NCI-H1048 (cell line): ENCODE measurements around the gene IL10RB.

Experiments
- DNase-seq: peaks from one replicate; lab custom pipeline; 2025; lab: John Stamatoyannopoulos, UW

The IL10RB gene

DNA sequence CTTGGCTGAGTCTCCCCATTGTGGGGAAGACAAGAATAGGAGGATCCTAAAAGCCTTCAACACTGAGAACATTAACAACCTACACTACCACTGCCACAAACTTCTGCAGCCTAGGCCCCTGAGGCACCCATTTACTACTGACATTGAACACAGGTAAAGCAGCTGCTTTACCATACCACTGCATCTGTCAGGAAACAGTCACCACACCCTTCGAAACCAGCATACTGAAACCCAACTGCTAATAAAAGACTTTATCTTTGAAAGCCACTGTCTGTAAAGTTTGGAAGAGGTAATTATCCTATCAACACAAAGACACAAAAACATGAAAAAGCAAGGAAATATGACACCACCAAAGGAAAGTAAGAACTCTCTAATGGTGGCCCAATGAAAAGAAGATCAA, 66.0 kb downstream of the IL10RB start:
- DNase-seq: no peak

DNA sequence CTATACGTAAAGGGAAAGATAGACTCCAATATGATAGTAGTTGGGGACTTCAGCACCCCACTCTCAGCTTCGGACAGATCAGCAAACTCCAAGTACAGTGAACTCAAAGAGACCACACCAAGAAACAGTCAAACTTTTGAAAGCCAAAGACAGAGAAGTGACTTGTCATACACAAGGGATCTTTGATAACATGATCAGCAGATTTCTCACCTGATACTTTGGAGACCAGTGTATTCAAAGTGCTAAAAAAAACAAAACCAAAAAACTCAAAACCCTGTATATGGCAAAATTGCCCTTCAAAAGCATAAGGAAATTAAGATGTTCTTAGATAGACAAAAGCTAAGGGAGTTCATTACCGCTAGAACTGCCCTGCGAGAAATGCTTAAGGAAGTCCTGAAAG, 68.0 kb downstream of the IL10RB start:
- no peak for DNase-seq

DNA sequence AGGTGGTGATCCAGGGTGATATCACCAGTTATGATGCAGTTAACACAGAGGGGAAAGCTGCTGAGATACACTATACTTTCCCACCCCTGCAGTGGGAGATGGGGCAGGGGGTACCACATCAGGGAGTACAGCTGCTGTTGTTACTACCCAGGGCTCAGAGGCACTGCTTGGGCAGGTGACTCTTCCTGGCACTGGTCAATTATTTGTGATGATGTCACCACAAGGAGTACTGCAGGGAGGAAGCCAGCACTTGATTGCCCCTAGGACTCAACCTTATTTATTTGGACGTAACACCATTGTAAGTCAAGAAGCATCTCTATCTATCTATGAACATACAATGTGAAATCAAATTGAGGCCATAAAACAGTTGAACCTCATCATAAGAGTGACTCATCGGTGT, 68.7 kb downstream of the IL10RB start:
- no peak for DNase-seq

DNA sequence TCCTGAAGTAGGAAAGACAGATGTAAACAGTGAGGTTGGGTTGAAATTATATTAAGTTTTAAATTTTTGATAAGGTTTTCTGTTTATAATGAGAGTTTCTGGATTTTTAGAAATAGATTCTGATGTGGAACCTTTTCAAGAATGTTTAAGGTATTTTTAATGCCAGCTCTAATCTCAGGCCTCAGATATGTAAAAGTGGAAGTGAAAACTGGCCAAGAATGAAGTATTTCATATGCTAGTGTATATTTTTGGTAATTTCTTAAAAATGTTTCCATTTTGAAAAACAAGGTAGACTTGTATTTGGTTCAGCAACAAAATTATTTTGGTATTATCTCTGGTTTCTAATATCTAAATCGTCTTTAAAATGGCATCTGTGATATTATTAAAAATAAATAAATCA, 73.0 kb downstream of the IL10RB start:
- no peak for DNase-seq

DNA sequence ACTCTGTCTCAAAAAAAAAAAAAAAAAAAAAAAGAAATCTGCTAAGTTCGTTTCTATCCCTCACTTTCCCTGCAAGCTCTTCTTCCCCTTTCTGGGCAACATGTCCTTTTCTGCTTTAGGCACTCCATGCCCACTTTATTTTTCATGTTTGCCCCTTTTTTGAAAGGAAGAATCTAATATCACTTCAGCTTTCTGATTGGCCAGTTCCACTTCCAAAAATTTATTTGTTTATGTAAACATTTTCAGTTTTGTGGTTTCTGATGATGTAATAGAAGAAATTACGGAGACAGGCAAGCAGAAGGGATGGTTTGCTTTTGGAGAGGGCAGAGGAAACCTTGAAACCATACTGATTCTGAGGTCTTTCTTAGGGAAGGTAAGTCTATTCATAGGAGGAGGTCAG, 73.8 kb downstream of the IL10RB start:
- no peak for DNase-seq

DNA sequence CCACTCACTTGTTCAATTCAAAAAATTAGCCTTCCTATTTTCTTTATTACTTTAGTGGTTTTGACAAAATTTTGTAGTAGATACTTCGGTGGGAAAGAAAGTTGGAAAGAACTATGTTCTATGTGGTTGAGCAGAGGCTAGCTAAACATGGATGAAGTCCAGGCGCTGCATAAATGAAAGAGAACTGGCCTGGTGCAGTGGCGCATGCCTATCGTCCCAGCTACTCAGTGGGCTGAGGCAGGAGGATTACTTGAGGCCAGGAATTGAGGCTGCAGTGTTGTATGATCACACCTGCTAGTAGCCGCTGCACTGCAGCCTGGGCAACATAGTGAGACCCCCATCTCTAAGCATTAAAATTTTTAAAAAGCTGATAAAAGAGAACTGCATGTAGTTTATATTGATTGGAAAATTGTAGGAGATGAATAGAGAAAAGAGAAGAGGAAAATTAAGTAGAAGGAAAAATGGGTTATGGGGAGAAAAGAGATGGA, 79.6 kb downstream of the IL10RB start:
- DNase-seq: no peak
